Stimulated activated CD4-positive, alpha-beta T cell treated with anti-CD3 and anti-CD28 coated beads, TNF-alpha, amount 100 ng/mL, for 24 hours (primary cell): Measurements from ENCODE around the gene SPINK14.

Source experiments
- DNase-seq, 3 experiments: peaks; one replicate each; pipeline ENCODE4 v3.0.0-alpha.2; 2020; ENCODE audit warnings: low read depth in 3 of 3

Gene SPINK14

DNA sequence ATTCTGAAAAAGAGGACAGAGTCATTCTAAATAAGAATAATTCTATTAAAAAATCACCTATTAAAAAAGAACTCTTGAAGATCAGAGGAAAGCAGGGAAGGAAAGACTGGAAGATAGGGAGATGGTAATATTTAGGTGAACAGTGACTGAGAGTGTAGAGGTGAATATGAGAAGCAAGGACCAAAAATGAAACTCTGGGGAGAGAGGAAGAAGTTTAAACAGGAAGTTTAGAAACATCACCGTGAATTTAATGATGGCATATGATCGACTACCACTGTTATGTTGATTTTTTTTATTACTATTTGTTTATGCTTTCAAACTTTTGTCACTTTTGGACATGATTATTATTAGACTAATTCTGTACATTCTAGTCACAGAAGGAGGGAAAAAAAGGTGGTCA, 32.8 kb downstream of the SPINK14 start:
- DNase-seq = no peak

DNA sequence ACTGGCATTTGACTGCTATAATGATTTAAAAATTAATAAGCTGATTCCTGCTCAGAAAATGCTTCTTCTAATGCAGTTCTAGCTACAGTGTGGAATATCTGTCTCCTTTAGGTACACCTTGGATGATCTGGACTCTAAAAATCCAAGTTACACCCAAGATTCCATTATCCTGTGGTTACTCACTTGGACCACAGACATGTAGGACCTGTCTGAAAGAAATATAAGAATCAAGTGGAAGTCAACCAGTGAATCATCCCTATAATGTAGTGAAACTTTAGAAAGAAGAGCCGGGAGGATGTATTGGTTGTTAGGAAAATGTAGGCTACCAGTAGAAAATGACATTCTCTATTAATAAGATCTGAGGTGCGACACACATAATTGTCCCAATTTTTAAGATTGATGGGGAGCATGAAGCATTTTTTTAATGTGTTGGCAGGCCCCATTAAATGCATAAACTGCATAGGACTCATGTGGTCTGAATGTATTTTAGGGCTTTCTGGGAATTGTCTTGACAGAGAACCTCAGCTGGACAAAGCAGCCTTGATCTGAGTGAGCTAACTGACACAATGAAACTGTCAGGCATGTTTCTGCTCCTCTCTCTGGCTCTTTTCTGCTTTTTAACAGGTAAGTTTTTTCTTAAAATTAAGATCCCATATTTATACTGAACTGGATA, 34.3 kb downstream of the SPINK14 start, which contains the start of gene SPINK6:
Gene SPINK6, plus strand, starts transcription at position 512 of the 673 bp plus-strand sequence. Its CDS starts 55 bp downstream, at position 567.
- DNase-seq = no peak

DNA sequence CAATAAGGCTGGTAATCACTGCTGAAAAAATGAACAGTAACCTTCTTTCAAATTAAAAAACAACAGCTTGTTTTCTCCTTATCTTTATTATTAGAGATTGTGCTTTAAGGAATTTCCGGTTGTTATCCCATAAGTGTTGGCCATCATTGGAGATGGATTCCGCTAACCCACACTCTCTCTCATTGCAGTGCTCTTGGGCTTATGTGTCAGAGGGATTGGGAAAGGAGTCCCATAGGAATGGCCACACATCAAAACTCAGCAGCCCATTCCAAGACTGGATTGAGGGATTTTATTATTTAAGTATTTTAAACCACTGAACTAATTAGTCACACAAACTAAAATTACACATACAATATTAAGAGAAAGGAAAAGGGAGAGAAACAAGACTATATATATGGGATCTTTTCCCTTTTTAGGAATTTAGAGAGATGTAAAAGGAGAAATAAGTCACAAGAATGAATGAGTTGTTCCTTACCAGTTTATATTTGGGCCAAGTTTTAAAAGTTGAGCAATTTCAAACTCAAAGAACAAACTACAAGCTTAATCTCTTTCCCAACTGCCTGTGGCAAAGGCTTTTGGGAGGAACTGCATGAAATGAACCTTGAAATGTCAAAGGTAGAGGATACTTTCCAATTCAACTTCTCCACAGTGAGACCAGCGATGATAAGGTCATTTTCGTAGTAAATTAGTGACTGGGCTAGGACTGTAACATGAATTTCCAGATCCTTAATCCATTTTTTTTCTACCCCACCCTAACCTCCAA, 36.9 kb downstream of the SPINK14 start:
- no peak for DNase-seq

DNA sequence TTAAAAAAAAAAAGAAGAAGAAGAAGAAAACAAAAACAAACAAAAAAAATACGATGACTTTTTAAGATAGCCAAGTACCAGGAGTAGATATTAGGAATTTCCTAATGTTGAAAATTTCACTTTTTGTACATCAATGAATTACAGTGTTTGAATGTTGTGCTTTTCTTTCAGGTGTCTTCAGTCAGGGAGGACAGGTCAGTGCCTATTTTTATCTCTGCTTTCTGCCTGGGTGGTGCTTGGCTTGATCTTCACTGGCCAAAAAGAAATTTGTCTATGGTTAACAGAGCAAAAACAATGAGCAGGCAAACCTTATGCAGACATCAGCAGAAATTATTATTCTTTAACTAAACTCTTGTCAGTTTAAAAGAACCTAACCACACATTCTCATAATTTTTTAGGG, 37.5 kb downstream of the SPINK14 start:
- DNase-seq = no peak

DNA sequence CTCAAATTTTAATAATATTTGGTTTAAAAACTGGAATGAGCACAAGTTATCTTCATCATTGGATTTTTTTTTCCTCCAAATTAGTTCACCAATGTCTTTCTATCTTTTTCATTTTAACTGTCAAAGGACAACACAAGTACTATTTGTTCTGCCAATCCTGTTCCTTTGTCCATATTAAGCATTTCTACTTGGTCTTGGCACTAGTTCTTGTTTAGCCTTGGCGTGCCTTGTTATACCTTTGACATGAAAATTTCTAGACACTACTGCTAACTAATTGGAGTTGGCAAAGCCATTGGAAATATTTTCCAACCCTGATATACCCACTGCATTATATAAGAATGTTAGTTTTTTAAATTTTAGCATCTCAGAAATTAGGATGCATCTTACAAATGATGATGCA, 38.3 kb downstream of the SPINK14 start:
- no peak for DNase-seq

DNA sequence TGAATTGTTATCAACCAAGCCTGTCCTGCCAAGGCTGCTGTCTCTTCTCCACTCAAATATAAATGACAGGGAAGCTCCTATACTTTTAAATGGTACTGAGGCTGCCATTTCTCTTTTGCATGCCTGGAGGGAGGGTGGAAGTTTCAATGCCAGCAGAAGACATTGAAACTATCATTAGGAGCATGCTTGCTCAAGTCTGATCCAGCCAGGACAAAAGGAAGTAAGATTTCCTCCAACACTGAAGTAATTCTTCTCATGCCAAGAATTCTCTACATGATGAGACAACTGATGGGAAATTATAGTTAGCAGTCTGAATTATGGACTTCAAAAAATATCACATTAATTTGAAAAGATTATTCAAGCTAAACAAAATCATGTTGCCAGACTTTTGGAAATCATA, 39.9 kb downstream of the SPINK14 start:
- DNase-seq = no peak

DNA sequence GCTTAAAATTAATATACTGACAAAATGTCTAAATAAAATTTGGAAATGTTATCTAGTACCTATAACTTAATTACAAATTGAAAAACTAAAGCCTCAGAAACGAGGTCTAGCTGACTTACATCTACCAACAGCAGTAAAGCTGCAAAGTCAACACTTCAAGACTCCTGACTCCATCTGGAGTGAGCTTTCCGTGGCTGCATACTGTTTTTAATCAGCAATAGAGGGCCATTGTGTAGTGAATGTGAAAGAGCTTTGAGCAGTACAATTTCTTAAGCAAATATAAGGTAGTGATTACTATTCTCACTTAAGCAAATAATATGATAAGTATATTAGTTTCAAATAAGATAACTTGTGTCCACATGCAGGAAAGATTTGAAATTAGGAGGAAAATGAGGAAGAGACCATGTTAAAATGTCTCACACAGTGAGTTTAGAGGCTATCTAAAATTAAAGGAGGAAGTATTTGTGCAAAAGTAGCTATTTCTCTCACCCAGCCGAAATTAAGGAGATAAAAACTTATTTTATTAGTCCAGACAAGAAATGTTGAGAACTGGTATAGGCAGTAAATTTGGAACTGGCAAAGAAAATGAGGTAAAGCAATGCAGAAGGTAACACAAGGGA, 40.9 kb downstream of the SPINK14 start:
- DNase-seq = no peak

DNA sequence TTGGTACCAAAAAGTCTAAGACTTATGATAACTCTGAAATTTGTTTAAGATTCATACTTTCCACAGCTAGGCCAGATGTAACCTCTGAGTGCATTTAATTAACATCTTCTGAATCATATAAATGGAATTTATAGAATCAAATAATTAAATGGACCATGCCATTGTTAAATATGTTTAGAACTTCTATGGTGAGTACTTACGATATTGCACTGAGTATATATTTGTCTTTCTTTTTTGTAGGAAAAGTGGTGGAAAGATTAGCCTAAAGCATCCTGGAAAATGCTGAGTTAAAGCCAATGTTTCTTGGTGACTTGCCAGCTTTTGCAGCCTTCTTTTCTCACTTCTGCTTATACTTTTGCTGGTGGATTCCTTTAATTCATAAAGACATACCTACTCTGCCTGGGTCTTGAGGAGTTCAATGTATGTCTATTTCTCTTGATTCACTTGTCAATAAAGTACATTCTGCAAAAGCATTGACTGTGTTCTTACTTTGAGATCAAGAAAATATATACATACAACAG, 46.4 kb downstream of the SPINK14 start:
- no peak for DNase-seq

DNA sequence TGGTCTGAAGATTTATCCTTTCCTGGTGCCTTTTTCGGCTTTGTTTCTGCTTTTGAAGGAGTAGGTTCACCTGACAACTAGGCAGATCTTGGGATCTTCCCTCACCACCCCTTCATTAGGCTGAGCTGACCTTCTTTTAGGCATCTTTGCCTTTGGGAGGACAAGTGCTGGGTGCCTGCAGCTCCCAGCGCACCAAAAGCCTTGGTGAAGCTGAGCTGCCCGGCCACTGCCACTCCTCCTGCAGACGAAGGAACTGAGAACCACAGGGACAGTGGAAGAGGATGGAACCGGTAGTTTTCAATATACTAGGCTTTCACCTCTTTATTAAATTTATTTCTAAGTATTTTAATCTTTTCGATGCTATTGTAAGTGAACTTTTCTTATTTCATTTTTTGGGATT, 53.2 kb downstream of the SPINK14 start:
- DNase-seq = no peak

DNA sequence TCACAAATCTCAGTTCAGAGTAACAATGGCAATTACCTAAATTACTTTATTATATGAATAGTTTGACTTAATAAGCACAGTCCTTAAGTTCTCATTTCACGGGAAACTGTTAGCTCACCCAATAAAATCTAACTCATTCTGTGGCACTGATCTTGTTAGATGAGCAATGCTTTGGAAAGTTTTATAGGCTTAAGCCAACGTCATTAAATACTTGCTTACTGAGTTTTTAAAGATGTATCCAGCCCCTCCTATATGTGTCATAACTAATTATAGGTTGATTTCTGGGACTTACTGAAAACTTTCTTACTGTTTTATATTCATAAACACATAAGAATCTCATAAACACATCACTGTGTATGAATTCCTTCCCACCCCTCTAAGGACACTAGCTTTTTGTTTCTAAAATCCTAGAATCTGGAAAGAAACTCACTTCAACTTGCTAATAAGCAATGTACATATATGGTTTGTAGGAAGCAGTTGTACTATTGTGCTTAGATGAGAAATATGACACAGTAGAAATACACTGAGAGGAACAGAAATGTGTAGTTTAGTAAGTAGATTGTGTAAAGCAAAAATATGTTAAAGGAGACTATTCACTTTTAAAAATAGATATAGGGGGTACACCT, 55.9 kb downstream of the SPINK14 start:
- no peak for DNase-seq
